IMR-90 (cell line): ENCODE measurements around the gene ANKRD44. TPM values are rescaled to one million over a fixed set of nuclear protein-coding genes. Genes with fewer than 3 reads are reported as not detected.

Source experiments
- ATAC-seq: fragments of 200-7000 bp; cut with Tn5 transposase; 2 replicates; pipeline ENCODE4 v1.9.1; 2020; ENCODE audit warnings: low read depth, mild to moderate bottlenecking, moderate library complexity
- BruUV-seq: library from RNA; stranded (reverse); fragments of 400-500 nt; replicated peaks from 2 replicates; lab custom pipeline; 2021; lab: Mats Ljungman, UMichigan
- CTCF ChIA-PET: fragments of 300-600 bp; formaldehyde crosslinking; extraction: SDS; loops from one replicate; lab custom pipeline; 2021; ENCODE audit warnings: antibody characterized with exemption; lab: Yijun Ruan, JAX
- POLR2A ChIA-PET: fragments of 300-600 bp; sonication (Branson Sonifier 250); formaldehyde crosslinking; loops from one replicate; lab custom pipeline; 2022; ENCODE audit warnings: antibody characterized with exemption; ENCODE audit not compliant: unreplicated experiment; lab: Charles Lee
- DNase-seq: peaks from one replicate; pipeline ENCODE4 v3.0.0; 2013
- H2AFZ ChIP-seq: replicated peaks from 2 replicates; pipeline ENCODE3; 2013; ENCODE audit warnings: low read length, mild to moderate bottlenecking; ENCODE audit not compliant: poor library complexity
- H2AK5ac ChIP-seq: 2 replicates; pipeline ENCODE4 v1.6.1; 2013; ENCODE audit warnings: low read depth, low read length, inconsistent platforms
- H2AK9ac ChIP-seq: replicated peaks from 2 replicates; pipeline ENCODE3; 2013; ENCODE audit warnings: mild to moderate bottlenecking, low read depth, low read length, moderate library complexity; ENCODE audit not compliant: poor library complexity
- H2BK120ac ChIP-seq: 2 replicates; pipeline ENCODE4 v1.6.1; 2013; ENCODE audit warnings: low read depth, low read length, inconsistent platforms
- H2BK15ac ChIP-seq: 3 replicates; pipeline ENCODE4 v1.6.1; 2013; ENCODE audit warnings: low read depth, low read length, inconsistent platforms
- H2BK20ac ChIP-seq: 2 replicates; pipeline ENCODE4 v1.6.1; 2013; ENCODE audit warnings: low read depth, mild to moderate bottlenecking, inconsistent platforms, low read length, moderate library complexity
- H2BK5ac ChIP-seq: 2 replicates; pipeline ENCODE4 v1.6.1; 2013; ENCODE audit warnings: mild to moderate bottlenecking, low read depth, low read length, inconsistent platforms; ENCODE audit not compliant: poor library complexity, severe bottlenecking
- H3K14ac ChIP-seq: replicated peaks from 2 replicates; pipeline ENCODE4 v1.6.1; 2013; ENCODE audit warnings: low read depth, low read length, inconsistent platforms
- H3K18ac ChIP-seq: 2 replicates; pipeline ENCODE4 v1.6.1; 2013; ENCODE audit warnings: low read depth, low read length, control low read depth
- H3K23ac ChIP-seq: 2 replicates; pipeline ENCODE4 v1.6.1; 2013; ENCODE audit warnings: low read depth, low read length, inconsistent platforms
- H3K27ac ChIP-seq: 2 replicates; pipeline ENCODE4 v1.5.1; 2013; ENCODE audit warnings: mild to moderate bottlenecking, control low read depth, low read length; ENCODE audit not compliant: insufficient read depth
- H3K27me3 ChIP-seq: 2 replicates; pipeline ENCODE4 v1.6.1; 2013; ENCODE audit warnings: low read length; ENCODE audit not compliant: control insufficient read depth, insufficient read depth
- H3K36me3 ChIP-seq: 2 replicates; pipeline ENCODE4 v1.6.1; 2013; ENCODE audit warnings: low read length, mixed read lengths; ENCODE audit not compliant: control insufficient read depth, insufficient read depth
- H3K4ac ChIP-seq: 2 replicates; pipeline ENCODE4 v1.6.1; 2013; ENCODE audit warnings: low read depth, low read length, inconsistent platforms
- H3K4me1 ChIP-seq: 2 replicates; pipeline ENCODE4 v1.6.1; 2013; ENCODE audit warnings: low read length, mixed read lengths; ENCODE audit not compliant: control insufficient read depth, insufficient read depth
- H3K4me2 ChIP-seq: 2 replicates; pipeline ENCODE4 v1.6.1; 2013; ENCODE audit warnings: low read depth, mild to moderate bottlenecking, control low read depth, low read length, moderate library complexity
- H3K4me3 ChIP-seq: 2 replicates; pipeline ENCODE4 v1.5.1; 2013; ENCODE audit warnings: low read depth, mild to moderate bottlenecking, control low read depth, low read length, moderate library complexity; ENCODE audit not compliant: insufficient read depth
- H3K56ac ChIP-seq: 2 replicates; pipeline ENCODE4 v1.6.1; 2013; ENCODE audit warnings: low read length, inconsistent platforms; ENCODE audit not compliant: insufficient read depth; ENCODE audit errors: extremely low read depth
- H3K79me1 ChIP-seq, 2 experiments: 2 replicates each; pipeline ENCODE4 v1.6.1; 2013; ENCODE audit warnings: low read length in 2 of 2, inconsistent platforms in 1 of 2, low read depth in 1 of 2
- H3K9ac ChIP-seq: 2 replicates; pipeline ENCODE4 v1.6.1; 2013; ENCODE audit warnings: low read depth, low read length, control low read depth
- H3K9me1 ChIP-seq: 2 replicates; pipeline ENCODE4 v1.6.1; 2013; ENCODE audit warnings: low read length, inconsistent platforms; ENCODE audit not compliant: insufficient read depth
- H3K9me3 ChIP-seq: 2 replicates; pipeline ENCODE4 v1.6.1; 2013; ENCODE audit warnings: low read length; ENCODE audit not compliant: control insufficient read depth, insufficient read depth
- H4K20me1 ChIP-seq: 2 replicates; pipeline ENCODE4 v1.6.1; 2013; ENCODE audit warnings: low read length, inconsistent platforms; ENCODE audit not compliant: insufficient read depth
- H4K5ac ChIP-seq: 2 replicates; pipeline ENCODE4 v1.6.1; 2013; ENCODE audit warnings: mild to moderate bottlenecking, low read depth, low read length, control low read depth
- H4K8ac ChIP-seq, 2 experiments: 2 replicates each; pipeline ENCODE4 v1.6.1; 2013; ENCODE audit warnings: low read depth in 2 of 2, low read length in 2 of 2, control low read depth in 1 of 2, inconsistent platforms in 1 of 2
- H4K91ac ChIP-seq: 2 replicates; pipeline ENCODE4 v1.6.1; 2013; ENCODE audit warnings: low read depth, low read length, inconsistent platforms; ENCODE audit not compliant: insufficient read depth
- BHLHE40 ChIP-seq: fragments of 150-350 bp; IDR thresholded peaks from 2 replicates; pipeline ENCODE4 v1.6.1; 2016; ENCODE audit warnings: mild to moderate bottlenecking, low read depth, low read length
- CEBPB ChIP-seq: IDR thresholded peaks from 2 replicates; pipeline ENCODE4 v1.6.1; 2012; ENCODE audit warnings: low read depth, low read length, improper control_type of control experiment
- FOS ChIP-seq: fragments of 150-350 bp; IDR thresholded peaks from 2 replicates; pipeline ENCODE4 v1.6.1; 2016; ENCODE audit warnings: low read depth, low read length
- MAZ ChIP-seq: IDR thresholded peaks from 2 replicates; pipeline ENCODE4 v1.6.1; 2012; ENCODE audit warnings: low read depth, mild to moderate bottlenecking, low read length, improper control_type of control experiment, moderate library complexity, borderline replicate concordance
- POLR2A ChIP-seq: IDR thresholded peaks from 2 replicates; pipeline ENCODE4 v1.6.1; 2012; ENCODE audit warnings: mild to moderate bottlenecking, low read depth, low read length
- RAD21 ChIP-seq: IDR thresholded peaks from 2 replicates; pipeline ENCODE4 v1.6.1; 2012; ENCODE audit warnings: low read length, improper control_type of control experiment
- RCOR1 ChIP-seq: IDR thresholded peaks from 2 replicates; pipeline ENCODE4 v1.6.1; 2012; ENCODE audit warnings: mild to moderate bottlenecking, low read length, improper control_type of control experiment; ENCODE audit not compliant: insufficient replicate concordance
- WGBS, 2 experiments: methylation state at CpG; one replicate each; pipeline versions ENCODE4 v1.1.5 to v1.1.7; 2013; ENCODE audit warnings: missing lambda C conversion rate in 2 of 2; ENCODE audit not compliant: insufficient read length in 1 of 2; ENCODE audit errors: extremely low coverage in 2 of 2; 5-methylcytosine and 5-hydroxymethylcytosine counted together
- dilution Hi-C: fragments of 300-500 bp; cut with HindIII; formaldehyde crosslinking; loops from one replicate; pipeline ENCODE4 v1.14.3; 2018; ENCODE audit warnings: low sequenced_read_pairs; ENCODE audit not compliant: unreplicated experiment
- in situ Hi-C: fragments of 300-500 bp; cut with MboI; formaldehyde crosslinking; loops from 3 replicates; pipeline ENCODE4 v1.14.3; 2019; ENCODE audit warnings: low sequenced_read_pairs, inconsistent platforms, mixed read lengths
- intact Hi-C: fragments of 100-400 bp; cut with micrococcal nuclease; formaldehyde crosslinking; loops from 2 replicates; pipeline ENCODE4 v1.10.0; 2022
- polyA plus RNA-seq, 3 experiments: library from polyadenylated mRNA; depleted of rRNA; stranded (reverse); fragments of >200 nt; gene quantifications; 2 replicates each; pipeline ENCODE4 v1.2.3, GENCODE V29; 2012; ENCODE audit warnings: low replicate concordance in 1 of 3
- total RNA-seq: library from RNA; depleted of rRNA; stranded (reverse); fragments of >200 nt; gene quantifications from 2 replicates; pipeline ENCODE4 v1.2.3, GENCODE V29; 2012
- TF ChIP-seq, protein P1 (sequence below): fragments of 150-350 bp; IDR thresholded peaks from 2 replicates; pipeline ENCODE4 v1.6.1; 2016; ENCODE audit warnings: low read depth, mild to moderate bottlenecking, low read length, moderate library complexity, borderline replicate concordance
- TF ChIP-seq, protein P2 (sequence below): conservative IDR thresholded peaks from 2 replicates; pipeline ENCODE4 v1.5.1; 2012; ENCODE audit warnings: mild to moderate bottlenecking, low read depth, low read length, improper control_type of control experiment
- TF ChIP-seq, protein P3 (sequence below): fragments of 150-350 bp; IDR thresholded peaks from 2 replicates; pipeline ENCODE4 v1.6.1; 2017; ENCODE audit warnings: mild to moderate bottlenecking, antibody characterized with exemption, low read length, low read depth

The ANKRD44 gene
- total and polyA plus RNA-seq, 2 of the 4 experiments (the other 2 are of a cell fraction): 5.2 to 15.6 TPM

DNA sequence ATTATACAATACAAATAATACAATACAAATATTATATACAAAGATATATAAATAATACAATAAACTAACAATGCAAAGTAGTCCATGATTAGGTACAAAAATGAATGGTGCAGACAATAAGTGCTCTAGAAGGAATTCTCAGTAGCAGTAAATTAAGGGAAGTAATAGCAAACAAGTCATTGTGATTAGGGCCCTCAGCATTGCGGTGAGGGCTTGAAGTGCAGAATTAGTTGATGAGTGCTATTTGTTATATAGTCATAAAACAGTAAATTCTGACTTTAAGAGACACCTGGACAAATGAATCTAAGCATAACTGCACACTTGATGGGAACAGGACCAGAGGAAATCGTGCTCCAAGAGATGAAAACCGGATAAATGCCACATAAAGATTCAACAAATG, 74.9 kb downstream of the ANKRD44 start:
- Histone ChIP-seq H3K14ac (no peak overlapping the region), H2BK20ac (no peak overlapping the region), H3K23ac (no peak overlapping the region), H3K36me3 (no peaks in the 10 kb centered on the region), H3K27me3 (no peaks in the 10 kb centered on the region), H3K9ac (no peak overlapping the region), H2BK120ac (no peak overlapping the region), H3K4me3 (no peak overlapping the region), H3K4ac (no peak overlapping the region), H4K91ac (no peak overlapping the region; the same call in 1 of the 2 replicates), H3K4me2 (no peak overlapping the region), H2AK9ac (no peak overlapping the region), H3K18ac (no peak overlapping the region), H3K27ac (no peak overlapping the region), H2AFZ (no peak overlapping the region), H3K9me3 (no peaks in the 10 kb centered on the region), H3K4me1 (peaks cover under 1% of the 10 kb centered on the region; the same call in 1 of the 2 replicates), H3K79me1 (no peaks in the 10 kb centered on the region; a peak in 2 of 4 replicates), H2AK5ac (no peak overlapping the region), H4K5ac (no peak overlapping the region), H3K56ac (no peak overlapping the region), H2BK5ac (no peak overlapping the region), H4K8ac (no peak overlapping the region), H3K9me1 (no peaks in the 10 kb centered on the region; the same call in 1 of the 2 replicates), H4K20me1 (no peaks in the 10 kb centered on the region), H2BK15ac (no peak overlapping the region)
- ATAC-seq (no peak), DNase-seq (no peak)
- BruUV-seq: no TSS peak
- POLR2A ChIA-PET: no interaction called here
- dilution Hi-C loops (no loop called here), intact Hi-C loops (no loop called here), in situ Hi-C loops (no loop called here)
- WGBS, 2 experiments: 67% methylated on average over 1 of the region's 3 CpGs; no CpG with 5 or more reads in 1 of the 2 experiments
- CTCF ChIA-PET: no interaction called here
- no peak for TF ChIP-seq RAD21
- TF ChIP-seq POLR2A: no peak
- TF ChIP-seq, protein P1, sequence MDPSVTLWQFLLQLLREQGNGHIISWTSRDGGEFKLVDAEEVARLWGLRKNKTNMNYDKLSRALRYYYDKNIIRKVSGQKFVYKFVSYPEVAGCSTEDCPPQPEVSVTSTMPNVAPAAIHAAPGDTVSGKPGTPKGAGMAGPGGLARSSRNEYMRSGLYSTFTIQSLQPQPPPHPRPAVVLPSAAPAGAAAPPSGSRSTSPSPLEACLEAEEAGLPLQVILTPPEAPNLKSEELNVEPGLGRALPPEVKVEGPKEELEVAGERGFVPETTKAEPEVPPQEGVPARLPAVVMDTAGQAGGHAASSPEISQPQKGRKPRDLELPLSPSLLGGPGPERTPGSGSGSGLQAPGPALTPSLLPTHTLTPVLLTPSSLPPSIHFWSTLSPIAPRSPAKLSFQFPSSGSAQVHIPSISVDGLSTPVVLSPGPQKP: no peak
- TF ChIP-seq CEBPB: no peak
- TF ChIP-seq FOS: no peak
- no peak for TF ChIP-seq MAZ
- TF ChIP-seq, protein P2, sequence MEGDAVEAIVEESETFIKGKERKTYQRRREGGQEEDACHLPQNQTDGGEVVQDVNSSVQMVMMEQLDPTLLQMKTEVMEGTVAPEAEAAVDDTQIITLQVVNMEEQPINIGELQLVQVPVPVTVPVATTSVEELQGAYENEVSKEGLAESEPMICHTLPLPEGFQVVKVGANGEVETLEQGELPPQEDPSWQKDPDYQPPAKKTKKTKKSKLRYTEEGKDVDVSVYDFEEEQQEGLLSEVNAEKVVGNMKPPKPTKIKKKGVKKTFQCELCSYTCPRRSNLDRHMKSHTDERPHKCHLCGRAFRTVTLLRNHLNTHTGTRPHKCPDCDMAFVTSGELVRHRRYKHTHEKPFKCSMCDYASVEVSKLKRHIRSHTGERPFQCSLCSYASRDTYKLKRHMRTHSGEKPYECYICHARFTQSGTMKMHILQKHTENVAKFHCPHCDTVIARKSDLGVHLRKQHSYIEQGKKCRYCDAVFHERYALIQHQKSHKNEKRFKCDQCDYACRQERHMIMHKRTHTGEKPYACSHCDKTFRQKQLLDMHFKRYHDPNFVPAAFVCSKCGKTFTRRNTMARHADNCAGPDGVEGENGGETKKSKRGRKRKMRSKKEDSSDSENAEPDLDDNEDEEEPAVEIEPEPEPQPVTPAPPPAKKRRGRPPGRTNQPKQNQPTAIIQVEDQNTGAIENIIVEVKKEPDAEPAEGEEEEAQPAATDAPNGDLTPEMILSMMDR: no peak
- TF ChIP-seq, protein P3, sequence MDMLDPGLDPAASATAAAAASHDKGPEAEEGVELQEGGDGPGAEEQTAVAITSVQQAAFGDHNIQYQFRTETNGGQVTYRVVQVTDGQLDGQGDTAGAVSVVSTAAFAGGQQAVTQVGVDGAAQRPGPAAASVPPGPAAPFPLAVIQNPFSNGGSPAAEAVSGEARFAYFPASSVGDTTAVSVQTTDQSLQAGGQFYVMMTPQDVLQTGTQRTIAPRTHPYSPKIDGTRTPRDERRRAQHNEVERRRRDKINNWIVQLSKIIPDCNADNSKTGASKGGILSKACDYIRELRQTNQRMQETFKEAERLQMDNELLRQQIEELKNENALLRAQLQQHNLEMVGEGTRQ: no peak
- no peak for TF ChIP-seq RCOR1
- TF ChIP-seq BHLHE40: no peak
